ENCODE data around the gene FTSJ3.

- TF ChIP-seq CTCF (conservative IDR thresholded peaks at IDR 0.05) (no peak), EZH2 (IDR thresholded peaks at IDR 0.05; ENCODE audit: low read depth) (no peak)
Measured at GRCh38 chr17:63817736-63818385, 9.6 kb downstream of the FTSJ3 start.

All from PC-9 (cell line).